HG03060 (cell line): Measurements from ENCODE around the gene PTPRH.

Experiments
- ATAC-seq: cut with Tn5 transposase; IDR thresholded peaks from one replicate; pipeline ENCODE4 v1.9.1; 2021; ENCODE audit warnings: low read depth, moderate number of reproducible peaks; ENCODE audit not compliant: unreplicated experiment

PTPRH gene

DNA sequence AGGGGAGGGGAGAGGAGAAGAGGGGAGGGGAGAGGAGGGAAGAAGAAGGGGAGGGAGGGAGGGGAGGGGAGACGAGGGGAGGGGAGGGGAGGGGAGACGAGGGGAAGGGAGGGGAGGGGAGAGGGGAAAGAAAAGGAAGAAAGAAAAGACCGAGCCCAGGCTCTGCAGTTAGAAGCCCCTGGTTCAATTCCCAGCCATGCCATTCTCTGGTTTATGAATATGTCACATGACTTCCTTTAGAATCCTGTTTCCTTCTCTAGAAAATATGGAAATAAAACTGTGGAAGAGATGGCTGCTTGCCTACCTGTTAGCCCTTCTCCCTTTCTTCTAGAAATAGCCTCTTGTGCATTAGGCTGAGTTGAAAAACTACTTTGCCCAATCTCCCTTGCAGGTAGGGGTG is 74.6 kb downstream of the PTPRH start:
- no peak for ATAC-seq

DNA sequence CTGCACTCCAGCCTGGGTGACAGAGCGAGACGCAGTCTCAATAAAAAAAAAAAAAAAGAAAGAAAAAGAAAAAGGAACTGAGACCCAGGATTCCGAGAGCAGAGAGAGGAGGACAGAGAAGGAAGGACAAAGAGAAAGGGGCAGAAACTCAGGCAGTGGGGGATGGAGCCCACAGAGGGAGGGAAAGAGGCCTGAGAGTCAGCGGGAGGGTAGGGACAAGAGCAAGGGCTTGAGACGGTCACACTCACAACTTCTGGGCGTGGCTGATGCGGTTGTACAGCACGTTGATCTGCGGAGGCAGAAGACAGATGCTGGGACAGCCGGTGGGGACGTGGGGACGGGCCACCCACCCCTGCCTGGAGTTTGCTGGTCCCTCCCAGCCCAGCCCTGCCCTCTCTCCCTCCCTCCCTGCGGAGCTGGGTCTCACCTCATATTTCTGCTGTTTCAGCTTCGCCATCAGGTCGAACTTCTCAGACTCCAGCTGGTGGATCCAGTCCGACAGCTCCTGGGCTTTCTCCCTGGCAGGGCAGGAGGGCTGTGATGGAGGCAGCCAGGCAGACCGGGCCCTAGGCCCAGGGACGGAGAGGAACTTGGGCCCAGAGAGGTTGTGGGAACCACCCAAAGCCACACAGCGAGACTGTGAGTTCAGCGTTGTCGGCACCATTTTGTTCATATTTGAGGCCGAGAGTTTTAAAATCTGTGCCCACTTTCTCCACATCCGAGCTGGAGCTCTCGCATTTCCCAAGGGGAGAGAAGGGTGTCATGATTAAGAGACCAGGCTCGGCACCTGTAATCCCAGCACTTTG is 75.5 kb downstream of the PTPRH start:
- no peak for ATAC-seq

DNA sequence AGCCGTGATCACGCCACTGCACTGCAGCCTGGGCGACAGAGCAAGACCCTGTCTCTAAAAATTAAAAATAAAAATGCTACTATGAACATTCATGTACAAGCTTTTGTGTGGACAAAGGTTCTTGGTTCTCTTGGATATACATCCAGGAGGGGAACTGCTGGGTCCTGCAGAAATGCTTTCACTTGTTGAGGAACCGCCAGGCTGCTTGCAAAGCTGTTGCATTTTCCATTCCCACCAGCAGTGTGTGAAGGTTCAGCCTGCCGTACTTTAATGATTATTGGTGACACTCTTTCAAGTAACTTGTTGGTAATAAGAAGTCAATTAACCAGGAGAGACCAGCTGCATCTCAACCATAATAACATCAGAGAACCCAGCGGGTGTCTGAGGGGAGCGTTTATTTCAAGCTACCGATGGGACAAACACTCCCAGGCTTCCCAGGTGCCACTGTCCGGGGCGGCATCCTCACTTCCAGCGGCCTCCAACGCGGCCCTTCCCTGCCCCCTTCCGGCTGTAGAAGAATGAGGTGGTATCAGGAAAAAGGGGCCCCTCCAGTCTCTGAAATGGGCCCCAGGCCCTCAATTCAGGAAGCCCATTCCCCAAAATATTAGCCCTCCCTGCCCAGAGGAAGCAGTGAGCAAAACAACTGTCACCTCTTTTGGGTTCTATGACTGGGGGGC is 76.7 kb downstream of the PTPRH start:
- no peak for ATAC-seq

DNA sequence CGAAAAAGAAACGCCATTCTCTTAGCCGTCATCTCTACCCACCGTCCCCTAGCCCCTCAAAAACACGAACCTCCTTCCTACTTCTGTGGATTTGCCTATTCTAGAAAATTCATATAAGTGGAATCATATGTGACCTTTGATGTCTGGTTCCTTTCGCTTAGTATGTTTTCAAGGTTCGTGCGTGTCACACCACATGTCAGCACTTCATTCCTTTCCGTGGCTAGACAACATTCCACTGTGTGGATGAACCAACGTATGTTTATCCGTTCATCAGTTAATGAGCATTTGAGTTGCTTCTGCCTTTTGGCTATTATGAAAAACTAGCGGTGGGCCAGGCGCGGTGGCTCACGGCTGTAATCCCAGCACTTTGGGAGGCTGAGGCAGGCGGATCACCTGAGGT is 77.9 kb downstream of the PTPRH start:
- ATAC-seq = no peak
